SK-N-SH treated with all-trans-retinoic acid at 6 μM for 48 hours (cell line): ENCODE measurements around the gene URB1.

Source experiments
- ARNTL ChIP-seq: fragments of 450-650 bp; formaldehyde crosslinking; IDR thresholded peaks from 2 replicates; pipeline ENCODE4 v1.5.0; 2020; ENCODE audit warnings: low read depth, mild to moderate bottlenecking, moderate library complexity, borderline replicate concordance
- CREB5 ChIP-seq: fragments of 250-450 bp; sonication (Bioruptor Pico); IDR thresholded peaks from 2 replicates; pipeline ENCODE4 v1.5.1; 2020; ENCODE audit warnings: low read depth, mild to moderate bottlenecking, moderate library complexity
- CSDC2 ChIP-seq: fragments of 250-450 bp; sonication (Bioruptor Pico); IDR thresholded peaks from 2 replicates; pipeline ENCODE4 v1.5.0; 2020; ENCODE audit warnings: mild to moderate bottlenecking, moderate library complexity
- ISL1 ChIP-seq: fragments of 250-450 bp; sonication (Bioruptor Pico); IDR thresholded peaks from 2 replicates; pipeline ENCODE4 v2.1.2; 2022; ENCODE audit warnings: mild to moderate bottlenecking, moderate library complexity
- PATZ1 ChIP-seq: fragments of 250-450 bp; sonication (Bioruptor Pico); IDR thresholded peaks from 2 replicates; pipeline ENCODE4 v1.8.0; 2020; ENCODE audit warnings: mild to moderate bottlenecking, moderate library complexity, borderline replicate concordance
- TOX ChIP-seq: fragments of 250-450 bp; sonication (Bioruptor Pico); IDR thresholded peaks from 2 replicates; pipeline ENCODE4 v1.8.0; 2021; ENCODE audit warnings: mild to moderate bottlenecking, moderate library complexity, borderline replicate concordance
- ZC3H10 ChIP-seq: fragments of 250-450 bp; sonication (Bioruptor Pico); IDR thresholded peaks from 2 replicates; pipeline ENCODE4 v1.5.1; 2021; ENCODE audit warnings: mild to moderate bottlenecking, moderate library complexity
- ZFP3 ChIP-seq: fragments of 250-450 bp; sonication (Bioruptor Pico); IDR thresholded peaks from 2 replicates; pipeline ENCODE4 v1.5.0; 2020; ENCODE audit warnings: mild to moderate bottlenecking, moderate library complexity
- ZNF70 ChIP-seq: fragments of 450-650 bp; formaldehyde crosslinking; IDR thresholded peaks from 2 replicates; pipeline ENCODE4 v1.5.0; 2020; ENCODE audit warnings: mild to moderate bottlenecking, moderate library complexity

GRCh38 chr21:32382108-32382644, 10.6 kb downstream of the URB1 start:
- TF ChIP-seq ARNTL (CRISPR knock-in tag), result no peak
- TF ChIP-seq ZC3H10 (CRISPR knock-in tag), result no peak
- TF ChIP-seq PATZ1, result 0 out of 2 replicates have a peak, but pooled peaks have one; percentile 16
- TF ChIP-seq CREB5, result no peak
- TF ChIP-seq ZNF70 (CRISPR knock-in tag), result no peak
- no peak for TF ChIP-seq ZFP3 (CRISPR knock-in tag)
- peak; percentile 37; the same call in 1 of the 2 replicates for TF ChIP-seq ISL1 (CRISPR knock-in tag)
- TF ChIP-seq CSDC2 (CRISPR knock-in tag), result no peak
- no peak for TF ChIP-seq TOX (CRISPR knock-in tag)
